ENCODE data around the gene NVL. TPM values are rescaled to one million over a fixed set of nuclear protein-coding genes. Genes with fewer than 3 reads are reported as not detected.

Gene NVL
- total and polyA plus RNA-seq, 10 of the 15 experiments (the other 5 are each of a cell fraction or from before 2014, with no cell fraction given): 20.3 to 49.6 (median 35.2) TPM

- no peak for TF ChIP-seq E2F8 (IDR thresholded peaks at IDR 0.05; ENCODE audit: low read depth, partially characterized antibody)
- peak; percentile 54; the same call in 1 of the 2 replicates for TF ChIP-seq MXI1 (IDR thresholded peaks at IDR 0.05; ENCODE audit: low read depth, low read length)
- no peak for TF ChIP-seq PAX5 (IDR thresholded peaks at IDR 0.05; ENCODE audit: borderline replicate concordance, low read depth, low read length)
- no peak for TF ChIP-seq TCF7 (IDR thresholded peaks at IDR 0.05; ENCODE audit: borderline replicate concordance)
- no peak for TF ChIP-seq SKIL (IDR thresholded peaks at IDR 0.05; ENCODE audit: low read depth, poor library complexity, severe bottlenecking)
- 0 out of 2 replicates have a peak, but pooled peaks have one; percentile 23 for TF ChIP-seq RAD51 (IDR thresholded peaks at IDR 0.05)
- peak; percentile 58; the same call in 1 of the 2 replicates for TF ChIP-seq PKNOX1 (IDR thresholded peaks at IDR 0.05)
- peak; percentile 69; the same call in 1 of the 2 replicates for TF ChIP-seq ZBTB40 (IDR thresholded peaks at IDR 0.05; ENCODE audit: borderline replicate concordance)
- TF ChIP-seq NFYB (IDR thresholded peaks at IDR 0.05; ENCODE audit: insufficient read depth, low read depth, low read length): peak; percentile 50; the same call in 1 of the 2 replicates
- TF ChIP-seq PAX8 (IDR thresholded peaks at IDR 0.05): no peak
- peak; percentile 44; the same call in 1 of the 2 replicates for TF ChIP-seq MAX (IDR thresholded peaks at IDR 0.05; ENCODE audit: low read depth, low read length)
- no peak for TF ChIP-seq STAT1 (conservative IDR thresholded peaks at IDR 0.05)
- TF ChIP-seq BCL11A (IDR thresholded peaks at IDR 0.05; ENCODE audit: low read depth, low read length): no peak
- peak; percentile 74; the same call in 1 of the 2 replicates for TF ChIP-seq YY1 (IDR thresholded peaks at IDR 0.05; ENCODE audit: low read depth, low read length)
- no peak for TF ChIP-seq SUPT20H (IDR thresholded peaks at IDR 0.05; ENCODE audit: borderline replicate concordance, control insufficient read depth, low read depth, low read length)
- TF ChIP-seq RB1 (IDR thresholded peaks at IDR 0.05; ENCODE audit: borderline replicate concordance): no peak
- no peak for TF ChIP-seq IKZF2 (IDR thresholded peaks at IDR 0.05)
- no peak for TF ChIP-seq EZH2 (IDR thresholded peaks at IDR 0.05; ENCODE audit: borderline replicate concordance, control insufficient read depth, low read depth, low read length)
These were observed 27.0 kb upstream of the NVL start, which contains the start of gene CNIH4 (continued) for GRCh38 chr1:224356685-224357625.
